ENCODE data around the gene TBC1D22A. TPM values are rescaled to one million over a fixed set of nuclear protein-coding genes. Genes with fewer than 3 reads are reported as not detected.

The TBC1D22A gene
- total RNA-seq, 1 donor from 2014 or later, result 20.1 TPM

DNA sequence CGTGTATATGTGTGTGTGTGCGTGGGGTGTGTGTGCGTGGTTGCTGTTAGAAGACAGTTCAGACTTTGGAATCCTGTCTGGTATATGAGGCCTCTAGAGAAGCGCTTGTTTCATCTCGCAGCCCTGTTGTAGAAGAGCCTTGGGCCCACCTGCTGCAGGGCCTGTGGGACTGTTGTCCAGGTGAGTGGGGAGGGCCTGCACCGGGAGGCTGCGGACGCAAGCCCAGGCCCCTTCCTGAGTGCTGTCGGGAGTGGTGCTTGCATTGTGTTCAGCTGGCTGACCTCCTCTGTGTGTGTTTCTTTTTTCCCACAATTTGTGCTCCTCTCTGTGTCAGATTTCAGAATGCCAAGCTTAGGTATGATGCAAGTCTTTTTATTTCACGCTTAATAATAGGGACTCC is 128.4 kb downstream of the TBC1D22A start:
- no peak for DNase-seq (ENCODE audit: low spot score)
- intact Hi-C loops (cut with DNase I), result no loop called here

- no peak for DNase-seq (ENCODE audit: low spot score)
- intact Hi-C loops (cut with DNase I), result no loop called here
Observed at GRCh38 chr22:46891382-46891951, 129.0 kb downstream of the TBC1D22A start.

DNA sequence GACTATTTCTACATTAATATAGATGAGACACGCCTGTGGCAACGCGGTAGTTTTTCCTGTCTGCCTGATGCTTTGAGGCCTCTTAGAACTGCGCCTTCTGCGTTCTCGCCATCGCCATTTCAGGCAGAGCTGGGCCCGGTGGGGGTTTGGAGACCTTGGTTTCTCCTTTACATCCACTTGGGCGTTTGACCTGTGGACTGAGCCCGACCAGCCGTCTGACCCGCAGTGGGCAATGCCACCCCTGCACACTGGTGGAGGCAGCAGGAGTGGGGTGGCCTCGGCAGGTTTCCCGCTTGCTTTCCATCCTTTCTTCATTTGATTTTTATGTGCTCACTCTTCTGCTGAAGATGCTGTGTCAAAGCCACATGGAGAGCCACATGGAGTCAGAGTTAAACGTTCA is 130.4 kb downstream of the TBC1D22A start:
- no peak for DNase-seq (ENCODE audit: low spot score)
- intact Hi-C loops (cut with DNase I), result no loop called here

DNA sequence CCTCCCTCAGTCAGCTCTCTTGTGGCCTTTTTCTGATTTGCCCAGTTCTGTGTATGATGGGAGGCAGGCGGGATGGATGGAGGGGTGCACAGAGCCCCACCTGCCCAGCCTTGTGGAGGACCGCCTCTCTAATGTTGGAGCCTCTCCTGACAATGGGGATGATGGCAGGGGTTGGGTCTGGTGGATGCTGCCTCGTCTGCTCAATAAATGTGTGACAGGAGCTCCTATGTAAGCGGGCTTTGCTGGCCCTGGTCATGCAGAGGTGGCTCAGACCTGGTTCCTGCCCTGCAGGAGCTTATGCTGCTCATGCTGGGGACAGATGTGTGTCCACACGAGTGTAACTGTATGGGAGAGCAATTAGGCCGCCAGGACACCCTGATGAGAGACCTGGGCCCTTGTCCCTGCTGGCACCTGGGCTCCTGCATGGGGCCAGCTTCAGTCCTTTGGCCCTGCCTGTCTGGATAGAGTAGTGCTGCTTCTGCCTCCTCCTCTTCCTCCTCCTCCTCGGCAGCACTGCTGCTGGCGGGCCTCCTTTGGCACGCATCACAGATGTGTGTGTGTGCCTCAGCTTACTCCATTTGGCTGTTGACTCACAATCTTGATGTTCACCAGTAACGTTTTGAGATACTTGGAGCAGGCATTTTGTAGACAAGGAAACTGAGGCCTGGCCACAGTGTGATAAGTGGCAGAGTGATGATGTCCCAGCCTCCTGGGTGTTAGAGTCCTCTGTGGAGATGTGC is 131.0 kb downstream of the TBC1D22A start:
- DNase-seq (ENCODE audit: low spot score), result no peak
- intact Hi-C loops (cut with DNase I), result no loop called here

DNA sequence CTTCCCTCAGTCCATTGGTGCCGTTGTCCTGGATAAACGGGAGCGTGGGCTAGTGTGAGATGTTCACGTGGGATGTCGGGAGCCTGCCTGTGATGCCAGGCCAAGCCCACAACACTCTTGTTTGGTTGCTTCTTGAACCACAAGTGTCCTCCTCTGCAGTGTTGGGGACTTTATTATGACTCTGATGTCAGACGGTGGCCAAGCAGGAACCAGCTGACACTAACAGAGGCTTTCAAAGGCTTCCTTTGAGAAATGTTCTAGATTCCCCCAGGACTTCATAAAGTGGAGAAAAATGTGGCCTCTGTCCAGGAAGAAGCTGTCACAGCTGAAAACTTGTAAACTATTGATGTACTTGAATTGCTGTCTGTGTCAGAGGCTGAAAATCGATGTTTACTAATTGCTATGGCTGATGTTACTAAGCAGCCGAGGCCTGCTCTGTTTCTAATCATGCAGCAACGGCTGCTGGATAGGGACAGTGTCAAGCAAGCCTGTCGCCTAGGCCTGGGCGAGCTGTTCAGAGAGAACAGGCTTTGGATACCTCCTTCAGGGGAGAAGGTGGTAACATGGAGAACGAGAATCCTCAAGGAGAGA is 131.7 kb downstream of the TBC1D22A start:
- DNase-seq (ENCODE audit: low spot score), result no peak
- intact Hi-C loops (cut with DNase I), result no loop called here

- intact Hi-C loops (cut with DNase I), result no loop called here
Observed at GRCh38 chr22:46894851-46895640, 132.6 kb downstream of the TBC1D22A start.

GRCh38 chr22:46895753-46896152 is 133.3 kb downstream of the TBC1D22A start:
- DNase-seq (ENCODE audit: low spot score), result no peak
- intact Hi-C loops (cut with DNase I), result no loop called here

More at GRCh38 chr22:46894851-46895640, 132.6 kb downstream of the TBC1D22A start:
- DNase-seq (ENCODE audit: low spot score), result no peak

DNA sequence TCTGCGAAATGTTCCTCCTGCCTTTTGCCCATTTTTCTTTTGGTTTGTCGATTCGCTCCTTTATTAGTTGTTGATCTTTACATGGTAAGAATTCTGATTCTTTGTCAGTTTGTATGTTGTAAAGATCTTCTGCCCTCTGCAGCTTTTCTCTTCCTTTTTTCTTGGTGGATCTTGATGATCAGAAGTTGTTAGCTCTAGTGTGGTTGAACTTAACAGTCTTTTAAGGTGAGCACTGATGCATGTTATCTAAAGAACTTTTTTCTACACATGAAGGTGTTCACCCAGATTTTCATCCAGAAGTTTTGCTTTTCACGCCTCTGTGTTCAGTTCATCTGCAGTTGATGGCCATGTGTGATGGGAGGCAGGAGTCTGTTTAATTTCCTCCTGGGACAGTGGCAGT is 133.7 kb downstream of the TBC1D22A start:
- intact Hi-C loops (cut with DNase I), result no loop called here
- no peak for DNase-seq (ENCODE audit: low spot score)

- DNase-seq (ENCODE audit: low spot score), result no peak
- intact Hi-C loops (cut with DNase I), result no loop called here
Observed at GRCh38 chr22:46896568-46897245, 134.3 kb downstream of the TBC1D22A start.

GRCh38 chr22:46897246-46897623 is 134.8 kb downstream of the TBC1D22A start:
- no peak for DNase-seq (ENCODE audit: low spot score)
- intact Hi-C loops (cut with DNase I), result no loop called here

DNA sequence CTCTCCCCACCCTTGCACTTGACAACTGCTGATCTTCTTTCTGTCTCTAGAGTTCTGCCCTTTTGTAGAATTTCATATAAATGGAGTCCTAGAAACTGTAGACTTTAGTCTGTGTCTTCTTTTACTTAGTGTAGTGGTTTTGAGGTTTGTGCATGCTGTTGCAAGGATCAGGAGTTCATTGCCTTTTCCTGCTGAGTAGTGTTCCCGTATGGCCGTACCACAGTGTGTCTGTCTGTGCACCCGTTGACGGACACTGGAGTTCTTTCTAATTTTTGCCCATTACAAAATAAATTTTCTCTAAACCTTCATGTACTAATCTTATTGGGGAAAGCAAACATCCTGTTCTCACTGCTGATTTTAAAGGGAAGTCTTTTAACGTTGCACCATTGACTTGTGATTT is 138.1 kb downstream of the TBC1D22A start:
- intact Hi-C loops (cut with DNase I), result no loop called here
- no peak for DNase-seq (ENCODE audit: low spot score)

GRCh38 chr22:46902436-46902835 is 140.0 kb downstream of the TBC1D22A start:
- DNase-seq (ENCODE audit: low spot score), result no peak
- intact Hi-C loops (cut with DNase I), result no loop called here

- intact Hi-C loops (cut with DNase I), result no loop called here
- no peak for DNase-seq (ENCODE audit: low spot score)
Observed at GRCh38 chr22:46902998-46903916, 140.8 kb downstream of the TBC1D22A start.

DNA sequence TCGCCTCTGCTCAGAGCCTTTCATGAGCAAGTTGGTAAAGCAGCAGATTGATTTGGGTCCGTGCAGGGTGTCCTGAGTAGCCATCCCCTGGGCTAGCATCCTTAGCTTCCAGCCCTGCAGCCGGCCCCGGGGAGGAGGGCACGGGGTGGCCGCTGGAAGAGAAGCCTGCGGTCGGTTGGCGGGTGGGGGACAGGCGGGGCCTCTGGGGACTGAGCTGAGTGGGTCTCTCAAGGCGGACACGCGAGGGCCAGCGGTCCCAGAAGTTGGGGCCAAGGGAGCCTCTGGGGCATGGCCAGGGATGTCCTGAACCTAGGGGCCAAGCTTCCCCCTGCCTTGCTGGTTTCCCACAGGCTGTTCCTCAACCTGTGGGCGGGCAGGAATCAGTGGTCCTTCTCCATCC is 143.0 kb downstream of the TBC1D22A start:
- DNase-seq (ENCODE audit: low spot score), result no peak
- intact Hi-C loops (cut with DNase I), result no loop called here

- no peak for DNase-seq (ENCODE audit: low spot score)
- intact Hi-C loops (cut with DNase I), result no loop called here
Observed at GRCh38 chr22:46905834-46906233, 143.4 kb downstream of the TBC1D22A start.

GRCh38 chr22:46906326-46907045 is 144.0 kb downstream of the TBC1D22A start:
- no peak for DNase-seq (ENCODE audit: low spot score)
- intact Hi-C loops (cut with DNase I), result no loop called here

- intact Hi-C loops (cut with DNase I), result no loop called here
- no peak for DNase-seq (ENCODE audit: low spot score)
Observed at GRCh38 chr22:46907241-46908215, 145.1 kb downstream of the TBC1D22A start.
